HCT116 (cell line): ENCODE measurements around the gene TMEM217. TPM values are rescaled to one million over a fixed set of nuclear protein-coding genes. Genes with fewer than 3 reads are reported as not detected.
"Not testable (repeated sequence)": the region's sequence is repeated elsewhere in the genome, so short reads cannot be mapped to it uniquely, and the experiment has no call there.

Source experiments
- ATAC-seq: fragments of 200-7000 bp; cut with Tn5 transposase; 2 replicates; pipeline ENCODE4 v1.9.1; 2020; ENCODE audit warnings: mild to moderate bottlenecking, moderate library complexity
- BruUV-seq: library from RNA; stranded (reverse); fragments of 400-500 nt; replicated peaks from 2 replicates; lab custom pipeline; 2021; lab: Mats Ljungman, UMichigan
- CTCF ChIA-PET: fragments of 300-600 bp; sonication (Branson Sonifier 250); formaldehyde crosslinking; loops from one replicate; lab custom pipeline; 2021; ENCODE audit warnings: antibody characterized with exemption; lab: Charles Lee
- POLR2A ChIA-PET: fragments of 300-600, 350-600 bp; sonication (Branson Sonifier 250); formaldehyde crosslinking; loops from one replicate; lab custom pipeline; 2021; ENCODE audit warnings: antibody characterized with exemption; lab: Charles Lee
- RAD21 ChIA-PET, 2 experiments: fragments of 300-600 bp; sonication (Branson Sonifier 250); formaldehyde crosslinking; loops; one replicate each; lab custom pipeline; 2023; ENCODE audit warnings: low total read pairs in 2 of 2; ENCODE audit not compliant: uncharacterized antibody in 2 of 2, unreplicated experiment in 2 of 2, low non-redundant PET in 1 of 2; lab: Charles Lee
- DNase-seq: peaks from one replicate; pipeline ENCODE4 v3.0.0-alpha.2; 2010; ENCODE audit warnings: low read depth, low spot score
- H2AFZ ChIP-seq: fragments of 200-600 bp; shearing (Covaris generic), sonication (generic); 2 replicates; pipeline ENCODE4 v1.6.1; 2017; ENCODE audit warnings: low read depth, mixed run types, mixed read lengths, antibody characterized with exemption, low read length; ENCODE audit not compliant: poor library complexity, severe bottlenecking
- H3K27ac ChIP-seq: 2 replicates; pipeline ENCODE4 v1.5.1; 2012; ENCODE audit warnings: low read depth, low read length
- H3K27me3 ChIP-seq: fragments of 200-600 bp; sonication (generic); 2 replicates; pipeline ENCODE4 v1.6.1; 2016; ENCODE audit warnings: mixed run types, low read length, mixed read lengths; ENCODE audit not compliant: insufficient read depth
- H3K36me3 ChIP-seq, 2 experiments: fragments of 200-500 bp in 1 of 2; fragments of 200-600 bp in 1 of 2; sonication (Bioruptor generic) in 1 of 2; sonication (generic) in 1 of 2; 2 replicates each; pipeline versions ENCODE4 v1.5.1 to v1.6.1; 2014 to 2016; ENCODE audit warnings: low read length in 2 of 2, inconsistent platforms in 1 of 2, mixed read lengths in 1 of 2, mixed run types in 1 of 2; ENCODE audit not compliant: insufficient read depth in 2 of 2, control insufficient read depth in 1 of 2
- H3K4me1 ChIP-seq, 2 experiments: fragments of 200-600 bp in 1 of 2; sonication (generic) in 1 of 2; 2 replicates each; pipeline versions ENCODE4 v1.5.1 to v1.6.1; 2012 to 2017; ENCODE audit warnings: low read length in 2 of 2, inconsistent platforms in 1 of 2, mild to moderate bottlenecking in 1 of 2, mixed read lengths in 1 of 2, mixed run types in 1 of 2, moderate library complexity in 1 of 2; ENCODE audit not compliant: insufficient read depth in 2 of 2, control insufficient read depth in 1 of 2
- H3K4me2 ChIP-seq: fragments of 200-600 bp; sonication (generic); 2 replicates; pipeline ENCODE4 v1.6.1; 2017; ENCODE audit warnings: mixed run types, low read length, mixed read lengths
- H3K4me3 ChIP-seq, 2 experiments: fragments of 200-600 bp in 1 of 2; sonication (generic) in 1 of 2; replicated peaks in 1 of 2; 2 replicates each; pipeline ENCODE4 v1.5.1; 2011 to 2016; ENCODE audit warnings: low read length in 2 of 2, control low read depth in 1 of 2, low read depth in 1 of 2, mild to moderate bottlenecking in 1 of 2, mixed read lengths in 1 of 2, mixed run types in 1 of 2
- H3K79me2 ChIP-seq: fragments of 200-600 bp; sonication (generic); 2 replicates; pipeline ENCODE4 v1.6.1; 2017; ENCODE audit warnings: mild to moderate bottlenecking, mixed run types, low read length, moderate library complexity, mixed read lengths; ENCODE audit not compliant: insufficient read depth
- H3K9ac ChIP-seq: fragments of 200-600 bp; sonication (generic); 2 replicates; pipeline ENCODE4 v1.6.1; 2016; ENCODE audit warnings: low read length, mixed read lengths
- H3K9me2 ChIP-seq: fragments of 200-600 bp; sonication (generic), shearing (Covaris generic); 2 replicates; pipeline ENCODE4 v1.6.1; 2017; ENCODE audit warnings: mixed run types, mild to moderate bottlenecking, moderate library complexity; ENCODE audit not compliant: insufficient read depth
- H3K9me3 ChIP-seq, 2 experiments: fragments of 200-500 bp in 1 of 2; fragments of 200-600 bp in 1 of 2; sonication (Bioruptor generic) in 1 of 2; sonication (generic) in 1 of 2; 2 replicates each; pipeline ENCODE4 v1.6.1; 2014 to 2017; ENCODE audit warnings: low read length in 2 of 2, mixed read lengths in 2 of 2, inconsistent platforms in 1 of 2, low read depth in 1 of 2, mild to moderate bottlenecking in 1 of 2, mixed run types in 1 of 2, moderate library complexity in 1 of 2; ENCODE audit not compliant: control insufficient read depth in 1 of 2, insufficient read depth in 1 of 2
- H4K20me1 ChIP-seq: fragments of 200-600 bp; sonication (generic), shearing (Covaris generic); 2 replicates; pipeline ENCODE4 v1.6.1; 2017; ENCODE audit warnings: mixed run types, mild to moderate bottlenecking, moderate library complexity; ENCODE audit not compliant: insufficient read depth
- CEBPB ChIP-seq: IDR thresholded peaks from 2 replicates; pipeline ENCODE4 v1.6.1; 2012; ENCODE audit warnings: low read depth
- POLR2AphosphoS5 ChIP-seq: IDR thresholded peaks from 2 replicates; pipeline ENCODE4 v1.6.1; 2011; ENCODE audit warnings: mild to moderate bottlenecking, low read depth, low read length, moderate library complexity
- ZFX ChIP-seq: fragments of 450-650 bp; IDR thresholded peaks from 2 replicates; pipeline ENCODE4 v1.6.1; 2017
- intact Hi-C: fragments of 100-400 bp; cut with micrococcal nuclease; formaldehyde crosslinking; loops from 2 replicates; pipeline ENCODE4 v1.10.0; 2022
- total RNA-seq: library from RNA; stranded (reverse); gene quantifications from one replicate; pipeline ENCODE4 v1.2.1, GENCODE V29; 2021; ENCODE audit not compliant: unreplicated experiment

Gene TMEM217
- total RNA-seq, 1 experiment from 2014 or later, result 0.98 TPM

GRCh38 chr6:37187321-37188022 is 70.5 kb downstream of the TMEM217 start:
- Histone ChIP-seq H3K4me1 (no peaks in the 10 kb centered on the region), H3K36me3 (no peaks in the 10 kb centered on the region), H3K27me3 (no peaks in the 10 kb centered on the region), H3K4me3 (no peak overlapping the region), H3K9ac (no peak overlapping the region), H4K20me1 (no peaks in the 10 kb centered on the region), H3K9me2 (no peaks in the 10 kb centered on the region), H3K9me3 (no peaks in the 10 kb centered on the region), H3K4me2 (no peak overlapping the region), H3K27ac (no peak overlapping the region), H3K79me2 (no peaks in the 10 kb centered on the region), H2AFZ (no peak overlapping the region)
- no TSS peak for BruUV-seq
- ChIA-PET CTCF (no interaction called here), RAD21 (no interaction called here), POLR2A (interaction anchor here (0.7 to 1.3 kb wide), 2 partner anchors 16 to 135 kb away, joined by 3 read pairs; no protein-coding TSS in a partner anchor)
- no peak for ATAC-seq
- no peak for DNase-seq
- intact Hi-C loops, result no loop called here
- TF ChIP-seq CEBPB, result no peak
- no peak for TF ChIP-seq ZFX
- no peak for TF ChIP-seq POLR2AphosphoS5

- DNase-seq, ATAC-seq, H3K9me3 ChIP-seq, CTCF ChIA-PET, H4K20me1 ChIP-seq, H3K4me3 ChIP-seq, RAD21 ChIA-PET, H3K79me2 ChIP-seq, H3K27ac ChIP-seq, H3K27me3 ChIP-seq, H3K9me2 ChIP-seq, H3K4me2 ChIP-seq, BruUV-seq, H2AFZ ChIP-seq, intact Hi-C loops, H3K4me1 ChIP-seq, H3K9ac ChIP-seq, H3K36me3 ChIP-seq: not testable (repeated sequence)
- POLR2A ChIA-PET, result interaction anchor here (1.3 kb wide), 1 partner anchor 14 kb away, joined by 3 read pairs; no protein-coding TSS in a partner anchor
Measured at GRCh38 chr6:37185949-37186720, 71.8 kb downstream of the TMEM217 start.
